A549 (cell line): ENCODE measurements around the gene MCOLN1.

Source experiments
- CHD2 ChIP-seq: fragments of 150-350 bp; IDR thresholded peaks from 2 replicates; pipeline ENCODE4 v1.6.1; 2014; ENCODE audit warnings: low read length; ENCODE audit not compliant: partially characterized antibody
- CHD4 ChIP-seq: fragments of 200-600 bp; sonication (generic); IDR thresholded peaks from 2 replicates; pipeline ENCODE4 v1.6.1; 2016; ENCODE audit warnings: antibody characterized with exemption, mild to moderate bottlenecking, borderline replicate concordance
- EP300 ChIP-seq, 2 experiments: fragments of >200 bp; sonication (Bioruptor Twin); formaldehyde crosslinking; IDR thresholded peaks; 2 replicates in 1 of 2; 3 replicates in 1 of 2; pipeline ENCODE4 v1.6.1; 2016 to 2017
- KDM5A ChIP-seq: fragments of 200-600 bp; sonication (generic); IDR thresholded peaks from 2 replicates; pipeline ENCODE4 v1.6.1; 2016; ENCODE audit warnings: antibody characterized with exemption, mild to moderate bottlenecking
- POLR2A ChIP-seq: IDR thresholded peaks from 2 replicates; pipeline ENCODE4 v1.6.1; 2012; ENCODE audit warnings: mild to moderate bottlenecking, low read length
- RAD21 ChIP-seq, 2 experiments: fragments of >200 bp in 1 of 2; sonication (Bioruptor Twin) in 1 of 2; formaldehyde crosslinking in 1 of 2; IDR thresholded peaks in 1 of 2; conservative IDR thresholded peaks in 1 of 2; 2 replicates in 1 of 2; 3 replicates in 1 of 2; pipeline ENCODE4 v1.6.1; 2012 to 2018; ENCODE audit warnings: inconsistent platforms in 1 of 2
- RNF2 ChIP-seq: fragments of 200-600 bp; sonication (generic); IDR thresholded peaks from 2 replicates; pipeline ENCODE4 v1.6.1; 2016; ENCODE audit warnings: low read depth, mild to moderate bottlenecking, antibody characterized with exemption, moderate library complexity, borderline replicate concordance
- TF ChIP-seq, protein P1 (sequence below): IDR thresholded peaks from 2 replicates; pipeline ENCODE4 v1.6.1; 2012
- TF ChIP-seq, protein P2 (sequence below): fragments of 450-650 bp; IDR thresholded peaks from 2 replicates; pipeline ENCODE4 v1.6.1; 2014; ENCODE audit warnings: antibody characterized with exemption
- TF ChIP-seq, protein P3 (sequence below): fragments of >200 bp; sonication (Bioruptor Twin); formaldehyde crosslinking; IDR thresholded peaks from 3 replicates; pipeline ENCODE4 v1.5.1; 2016

DNA sequence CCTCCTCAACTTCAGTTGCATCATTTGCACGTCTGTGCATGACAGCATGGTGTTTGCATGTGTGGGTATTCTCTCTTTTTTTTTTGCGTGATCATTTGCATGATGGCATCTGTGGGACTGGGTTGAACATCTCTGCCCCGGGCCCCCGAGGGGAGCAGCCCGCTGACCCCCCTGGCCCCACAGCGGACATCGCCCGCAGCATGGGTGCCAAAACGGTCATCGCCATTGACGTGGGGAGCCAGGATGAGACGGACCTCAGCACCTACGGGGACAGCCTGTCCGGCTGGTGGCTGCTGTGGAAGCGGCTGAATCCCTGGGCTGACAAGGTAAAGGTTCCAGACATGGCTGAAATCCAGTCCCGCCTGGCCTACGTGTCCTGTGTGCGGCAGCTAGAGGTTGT, 36.2 kb downstream of the MCOLN1 start:
- TF ChIP-seq, protein P1, sequence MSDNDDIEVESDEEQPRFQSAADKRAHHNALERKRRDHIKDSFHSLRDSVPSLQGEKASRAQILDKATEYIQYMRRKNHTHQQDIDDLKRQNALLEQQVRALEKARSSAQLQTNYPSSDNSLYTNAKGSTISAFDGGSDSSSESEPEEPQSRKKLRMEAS: no peak
- TF ChIP-seq, protein P2, sequence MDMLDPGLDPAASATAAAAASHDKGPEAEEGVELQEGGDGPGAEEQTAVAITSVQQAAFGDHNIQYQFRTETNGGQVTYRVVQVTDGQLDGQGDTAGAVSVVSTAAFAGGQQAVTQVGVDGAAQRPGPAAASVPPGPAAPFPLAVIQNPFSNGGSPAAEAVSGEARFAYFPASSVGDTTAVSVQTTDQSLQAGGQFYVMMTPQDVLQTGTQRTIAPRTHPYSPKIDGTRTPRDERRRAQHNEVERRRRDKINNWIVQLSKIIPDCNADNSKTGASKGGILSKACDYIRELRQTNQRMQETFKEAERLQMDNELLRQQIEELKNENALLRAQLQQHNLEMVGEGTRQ: no peak
- TF ChIP-seq EP300 (IDR thresholded peaks at IDR 0.05): no peak
- TF ChIP-seq, protein P3, sequence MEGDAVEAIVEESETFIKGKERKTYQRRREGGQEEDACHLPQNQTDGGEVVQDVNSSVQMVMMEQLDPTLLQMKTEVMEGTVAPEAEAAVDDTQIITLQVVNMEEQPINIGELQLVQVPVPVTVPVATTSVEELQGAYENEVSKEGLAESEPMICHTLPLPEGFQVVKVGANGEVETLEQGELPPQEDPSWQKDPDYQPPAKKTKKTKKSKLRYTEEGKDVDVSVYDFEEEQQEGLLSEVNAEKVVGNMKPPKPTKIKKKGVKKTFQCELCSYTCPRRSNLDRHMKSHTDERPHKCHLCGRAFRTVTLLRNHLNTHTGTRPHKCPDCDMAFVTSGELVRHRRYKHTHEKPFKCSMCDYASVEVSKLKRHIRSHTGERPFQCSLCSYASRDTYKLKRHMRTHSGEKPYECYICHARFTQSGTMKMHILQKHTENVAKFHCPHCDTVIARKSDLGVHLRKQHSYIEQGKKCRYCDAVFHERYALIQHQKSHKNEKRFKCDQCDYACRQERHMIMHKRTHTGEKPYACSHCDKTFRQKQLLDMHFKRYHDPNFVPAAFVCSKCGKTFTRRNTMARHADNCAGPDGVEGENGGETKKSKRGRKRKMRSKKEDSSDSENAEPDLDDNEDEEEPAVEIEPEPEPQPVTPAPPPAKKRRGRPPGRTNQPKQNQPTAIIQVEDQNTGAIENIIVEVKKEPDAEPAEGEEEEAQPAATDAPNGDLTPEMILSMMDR: no peak
- no peak for TF ChIP-seq KDM5A
- no peak for TF ChIP-seq POLR2A
- TF ChIP-seq RNF2: no peak
- no peak for TF ChIP-seq CHD4
- no peak for TF ChIP-seq CHD2
- TF ChIP-seq RAD21 (conservative IDR thresholded peaks at IDR 0.05 in 1 of 2, IDR thresholded peaks at IDR 0.05 in 1 of 2): no peak
